HG03571 (cell line): ENCODE measurements around the gene PTCD1.
"Not testable (repeated sequence)": the region's sequence is repeated elsewhere in the genome, so short reads cannot be mapped to it uniquely, and the experiment has no call there.

Experiments
- ATAC-seq: cut with Tn5 transposase; IDR thresholded peaks from one replicate; pipeline ENCODE4 v1.9.1; 2021; ENCODE audit not compliant: unreplicated experiment

Gene PTCD1

DNA sequence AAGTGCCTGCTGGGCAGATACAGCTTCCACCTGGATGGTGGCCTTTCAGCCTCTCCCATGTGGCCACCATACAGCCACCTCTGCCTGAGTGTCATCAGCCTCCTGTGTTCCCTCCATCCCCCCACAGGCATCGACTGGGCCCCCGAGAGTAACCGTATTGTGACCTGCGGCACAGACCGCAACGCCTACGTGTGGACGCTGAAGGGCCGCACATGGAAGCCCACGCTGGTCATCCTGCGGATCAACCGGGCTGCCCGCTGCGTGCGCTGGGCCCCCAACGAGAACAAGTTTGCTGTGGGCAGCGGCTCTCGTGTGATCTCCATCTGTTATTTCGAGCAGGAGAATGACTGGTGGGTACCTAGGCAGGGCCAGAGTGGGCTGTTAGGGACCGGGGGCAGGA is 50.7 kb downstream of the PTCD1 start:
- no peak for ATAC-seq

DNA sequence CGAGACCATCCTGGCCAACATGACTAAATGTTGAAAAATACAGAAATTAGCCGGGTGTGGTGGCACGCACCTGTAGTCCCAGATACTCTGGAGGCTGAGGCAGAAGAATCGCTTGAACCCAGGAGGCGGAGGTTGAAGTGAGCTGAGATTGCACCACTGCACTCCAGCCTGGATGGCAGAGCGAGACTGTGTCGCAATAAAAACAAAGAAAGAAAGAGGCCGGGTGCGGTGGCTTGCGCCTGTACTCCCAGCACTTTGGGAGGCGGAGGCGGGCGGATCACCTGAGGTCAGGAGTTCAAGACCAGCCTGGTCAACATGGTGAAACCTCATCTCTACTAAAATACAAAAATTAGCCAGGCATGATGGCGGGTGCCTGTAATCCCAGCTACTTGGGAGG is 51.4 kb downstream of the PTCD1 start:
- ATAC-seq: not testable (repeated sequence)

DNA sequence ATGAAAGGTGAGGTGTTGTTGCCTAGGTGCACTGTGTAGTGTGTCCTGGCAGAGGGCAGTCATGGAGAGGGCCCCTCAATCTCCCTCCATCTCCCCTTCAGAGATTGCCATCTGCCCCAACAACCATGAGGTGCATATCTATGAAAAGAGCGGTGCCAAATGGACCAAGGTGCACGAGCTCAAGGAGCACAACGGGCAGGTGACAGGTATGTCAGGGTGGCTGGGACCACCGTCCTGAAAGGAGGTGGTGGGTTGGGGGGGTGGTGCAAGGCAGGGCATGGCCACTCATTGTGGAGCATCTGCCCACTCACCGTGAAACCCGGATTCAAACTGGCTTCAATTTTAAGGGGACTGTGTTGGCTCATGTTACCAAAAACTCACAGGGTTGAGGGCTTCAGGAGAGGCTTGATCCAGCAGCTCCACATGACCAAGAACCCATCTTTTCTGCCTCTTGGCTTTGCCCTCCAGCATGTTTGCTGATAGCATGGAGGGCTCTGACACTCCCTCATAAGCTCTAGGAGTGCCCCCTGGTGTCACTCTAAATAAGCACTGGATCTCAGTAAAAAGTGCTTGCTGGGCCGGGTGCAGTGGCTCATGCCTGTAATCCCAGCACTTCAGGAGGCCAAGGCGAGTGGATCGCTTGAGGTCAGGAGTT is 51.9 kb downstream of the PTCD1 start:
- no peak for ATAC-seq

DNA sequence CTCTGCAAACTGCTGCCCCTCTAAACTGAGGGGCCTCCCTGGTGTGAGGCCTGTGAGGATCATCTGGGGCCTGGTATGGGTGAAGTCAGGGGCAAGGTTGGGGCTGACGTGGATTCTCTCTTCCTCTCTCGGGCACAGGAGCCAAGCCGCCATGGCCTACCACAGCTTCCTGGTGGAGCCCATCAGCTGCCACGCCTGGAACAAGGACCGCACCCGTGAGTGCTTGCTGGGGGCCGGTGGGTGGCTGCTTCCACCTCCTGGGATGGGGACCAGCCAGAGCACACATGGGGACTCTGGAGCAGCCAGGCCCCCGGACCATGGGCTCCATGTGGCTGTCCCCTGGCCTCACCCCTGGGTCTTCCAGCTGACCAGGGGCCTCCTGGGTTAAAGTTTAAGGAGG is 53.0 kb downstream of the PTCD1 start:
- ATAC-seq: no peak

DNA sequence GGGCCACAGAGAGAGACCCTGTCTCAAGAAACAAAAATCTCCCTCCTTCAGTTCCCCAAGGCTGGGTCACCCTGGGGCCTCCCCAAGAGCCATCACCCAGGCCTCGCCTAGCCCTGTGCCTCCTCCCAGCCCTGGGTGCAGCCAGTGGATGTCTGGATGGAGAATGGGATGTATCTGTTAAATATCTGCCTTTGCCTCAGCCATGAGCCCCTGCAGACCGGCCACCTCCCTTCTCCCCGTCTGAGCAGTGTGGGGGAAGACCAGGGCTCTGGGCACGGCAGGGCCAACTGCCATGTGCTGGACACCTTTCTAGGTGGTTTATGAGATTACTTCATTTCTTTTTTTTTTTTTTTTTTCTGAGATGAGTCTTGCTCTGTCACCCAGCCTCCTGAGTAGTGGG is 54.1 kb downstream of the PTCD1 start:
- no peak for ATAC-seq

DNA sequence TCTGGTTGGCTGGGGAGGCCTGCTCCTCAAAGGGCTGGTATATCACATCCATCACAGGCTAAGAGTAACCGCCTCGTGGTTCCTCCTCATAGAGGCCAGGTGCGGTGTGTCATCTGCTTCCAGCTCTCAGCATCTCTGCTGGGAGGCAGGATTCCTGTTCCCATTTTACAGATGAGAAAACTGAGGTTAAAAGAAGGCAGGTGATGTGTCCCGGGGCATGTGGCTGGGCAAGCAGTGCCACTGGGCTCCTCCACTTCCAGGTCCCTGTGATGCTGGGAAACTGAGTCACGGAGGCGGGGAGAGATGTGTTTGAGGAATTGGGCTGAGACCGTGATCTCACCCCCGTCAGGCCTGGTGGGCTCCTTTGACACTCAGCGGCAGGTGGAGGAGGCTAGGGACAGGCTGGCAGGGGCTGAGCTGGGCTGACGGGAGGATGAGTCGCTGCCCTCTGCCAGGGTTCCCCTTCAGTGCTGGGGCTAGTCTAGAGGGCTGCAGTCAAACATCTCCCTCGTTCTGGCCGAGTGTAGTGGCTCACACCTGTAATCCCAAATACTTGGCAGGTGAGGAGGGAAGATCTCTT is 54.7 kb downstream of the PTCD1 start:
- no peak for ATAC-seq

DNA sequence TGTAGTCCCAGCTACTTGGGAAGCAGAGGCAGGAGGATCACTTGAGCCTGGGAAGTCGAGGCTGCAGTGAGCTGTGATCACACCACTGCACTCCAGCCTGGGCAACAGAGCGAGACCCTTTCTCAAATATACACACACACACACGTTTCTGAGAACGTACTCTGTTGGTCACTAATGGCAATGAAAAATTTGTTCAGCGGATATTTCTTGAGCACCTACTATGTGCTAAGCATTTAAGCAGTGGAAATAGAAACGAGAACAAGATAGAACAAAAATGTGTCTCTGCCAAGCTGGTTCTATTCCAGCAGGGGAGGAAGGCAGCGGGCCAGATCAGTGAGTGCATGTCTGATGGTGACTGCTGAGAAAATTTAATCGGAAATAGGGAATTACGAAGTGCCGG is 55.4 kb downstream of the PTCD1 start:
- ATAC-seq: no peak

DNA sequence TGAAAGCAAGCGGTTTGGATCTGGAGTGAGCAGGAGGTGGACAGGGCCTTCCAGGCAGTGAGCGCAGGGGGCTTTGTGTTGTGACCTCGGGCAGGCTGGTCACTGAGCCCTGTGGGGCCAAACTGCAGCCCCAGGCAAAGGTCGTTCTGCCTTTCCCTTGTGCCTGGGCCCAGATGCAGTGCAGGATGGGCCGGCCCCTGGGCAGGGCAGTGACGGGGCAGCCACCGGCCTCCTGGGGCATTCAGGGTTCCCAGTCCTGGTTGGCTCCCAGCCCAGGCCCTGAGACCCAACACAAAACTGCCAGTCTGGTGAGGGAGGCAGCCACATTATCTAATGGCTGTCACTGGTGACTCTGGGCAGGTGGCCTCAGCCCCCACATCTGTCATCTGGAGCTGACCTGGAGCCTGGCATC is 56.9 kb downstream of the PTCD1 start:
- ATAC-seq: no peak

DNA sequence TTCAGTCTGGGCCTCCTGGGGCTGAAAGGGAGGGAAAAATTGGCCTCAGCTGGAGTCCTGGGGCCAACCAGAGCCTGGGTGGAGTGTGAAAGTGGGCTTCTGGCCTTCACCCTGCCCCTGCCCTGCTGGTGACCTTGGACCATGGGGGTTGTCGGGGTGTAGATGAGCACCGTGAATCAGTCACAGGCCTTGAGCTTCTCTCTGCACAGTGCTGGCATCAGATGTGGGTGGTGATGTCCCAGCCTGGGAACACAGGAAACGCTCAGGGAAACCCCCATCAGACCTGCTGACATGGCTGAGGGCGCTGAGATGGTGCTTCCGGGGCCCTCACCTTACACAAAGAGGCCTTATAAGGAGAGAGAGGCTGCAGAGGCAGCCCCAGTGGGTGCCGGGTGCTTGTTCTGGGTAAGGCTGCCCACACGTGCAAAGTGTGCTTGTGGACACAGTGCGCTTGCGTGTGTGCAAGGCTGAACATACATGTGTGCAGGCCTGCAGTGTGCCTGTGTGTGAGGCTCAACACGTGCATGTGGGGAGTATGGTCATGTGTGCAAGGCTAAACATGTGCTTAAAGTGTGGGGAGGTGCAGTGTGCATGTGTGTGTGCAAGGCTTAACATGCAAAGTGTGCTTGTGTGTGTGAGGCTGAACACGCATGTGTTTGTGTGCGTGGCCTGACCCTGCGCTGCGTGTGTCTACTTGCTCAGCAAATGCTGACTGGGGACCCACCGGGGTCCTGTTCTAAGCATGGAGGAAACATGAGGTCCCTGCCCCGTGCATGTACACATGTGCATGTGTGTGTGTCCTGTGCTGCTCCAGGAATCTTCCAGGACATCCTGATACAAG is 57.6 kb downstream of the PTCD1 start:
- peak; percentile 78 for ATAC-seq

DNA sequence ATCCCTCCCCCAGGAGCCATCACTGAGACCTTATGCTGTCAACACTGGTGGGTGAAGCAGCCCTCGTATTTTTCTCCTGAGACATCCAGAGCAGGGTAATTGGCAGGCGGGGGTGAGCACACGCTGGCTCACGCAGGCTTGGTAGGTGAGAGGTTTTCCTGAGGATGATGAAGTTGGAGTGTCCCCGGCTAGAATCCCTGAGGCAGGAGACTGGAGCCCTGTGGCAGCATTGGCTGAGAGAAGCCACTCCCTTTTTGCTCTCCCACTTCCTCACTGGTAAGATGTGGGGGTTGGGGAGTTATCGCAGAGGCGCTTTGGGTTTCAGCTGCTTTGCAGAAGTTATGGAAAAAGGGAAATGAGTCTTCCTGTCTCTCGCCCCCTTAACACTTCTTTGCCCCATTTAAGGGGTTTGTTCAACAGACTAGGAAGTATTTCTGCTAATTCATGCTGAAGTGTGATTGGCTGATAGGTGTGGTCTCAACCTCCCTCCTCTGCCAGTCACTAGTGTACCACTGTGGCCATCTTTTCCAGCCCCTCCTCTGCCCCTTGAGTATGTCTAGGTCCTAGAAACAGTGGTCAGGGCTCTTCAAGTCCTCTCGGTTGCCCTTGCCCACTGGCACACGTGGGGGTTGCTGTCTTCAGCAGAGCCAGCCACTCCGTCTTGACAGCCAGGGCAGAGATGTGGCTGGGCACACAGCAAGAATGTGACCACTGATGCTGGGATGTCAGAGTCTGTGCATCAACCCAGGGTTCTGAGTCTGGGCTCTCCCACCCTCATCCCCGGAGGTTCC is 58.4 kb downstream of the PTCD1 start:
- peak; percentile 23 for ATAC-seq

DNA sequence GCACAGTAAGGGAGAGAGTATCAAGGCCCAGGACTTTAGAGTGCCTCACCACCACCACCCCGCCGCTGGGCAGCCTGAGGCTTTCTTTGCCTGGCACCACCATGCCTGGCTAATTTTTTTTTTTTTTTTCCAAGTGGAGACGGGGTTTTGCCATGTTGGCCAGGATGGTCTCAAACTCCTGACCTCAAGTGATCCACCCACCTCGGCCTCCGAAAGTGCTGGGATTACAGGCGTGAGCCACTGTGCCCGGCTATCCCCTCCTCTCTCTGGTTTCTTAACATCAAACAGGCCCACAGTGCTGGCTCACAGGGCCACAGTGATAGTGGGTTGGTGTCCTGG is 58.9 kb downstream of the PTCD1 start:
- not testable (repeated sequence) for ATAC-seq

DNA sequence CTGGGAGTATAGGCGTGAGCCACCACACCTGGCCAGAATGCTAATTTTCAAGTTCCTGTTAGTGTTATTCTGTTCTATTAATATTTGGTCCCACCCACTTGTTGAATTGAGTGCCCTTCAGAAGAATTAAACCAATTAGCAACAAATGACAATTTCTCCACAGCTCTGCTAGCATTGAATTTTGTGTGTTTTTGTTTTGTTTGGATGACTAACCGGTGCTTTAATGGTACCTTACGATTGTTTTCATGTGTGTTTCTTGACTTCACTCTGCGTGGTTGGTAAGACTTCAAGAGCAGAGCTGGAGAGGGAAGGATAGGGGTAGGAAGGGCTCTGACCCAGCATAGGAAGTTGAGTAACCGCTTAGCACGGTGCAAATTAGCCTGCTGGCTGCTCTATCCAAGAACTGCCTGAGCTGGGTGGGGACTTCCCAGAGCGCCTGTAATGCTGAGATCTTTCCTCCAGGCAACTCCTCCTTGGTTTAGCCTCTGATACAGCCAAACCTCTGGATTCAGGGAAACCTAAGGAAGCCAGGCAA is 59.5 kb downstream of the PTCD1 start:
- ATAC-seq: no peak

DNA sequence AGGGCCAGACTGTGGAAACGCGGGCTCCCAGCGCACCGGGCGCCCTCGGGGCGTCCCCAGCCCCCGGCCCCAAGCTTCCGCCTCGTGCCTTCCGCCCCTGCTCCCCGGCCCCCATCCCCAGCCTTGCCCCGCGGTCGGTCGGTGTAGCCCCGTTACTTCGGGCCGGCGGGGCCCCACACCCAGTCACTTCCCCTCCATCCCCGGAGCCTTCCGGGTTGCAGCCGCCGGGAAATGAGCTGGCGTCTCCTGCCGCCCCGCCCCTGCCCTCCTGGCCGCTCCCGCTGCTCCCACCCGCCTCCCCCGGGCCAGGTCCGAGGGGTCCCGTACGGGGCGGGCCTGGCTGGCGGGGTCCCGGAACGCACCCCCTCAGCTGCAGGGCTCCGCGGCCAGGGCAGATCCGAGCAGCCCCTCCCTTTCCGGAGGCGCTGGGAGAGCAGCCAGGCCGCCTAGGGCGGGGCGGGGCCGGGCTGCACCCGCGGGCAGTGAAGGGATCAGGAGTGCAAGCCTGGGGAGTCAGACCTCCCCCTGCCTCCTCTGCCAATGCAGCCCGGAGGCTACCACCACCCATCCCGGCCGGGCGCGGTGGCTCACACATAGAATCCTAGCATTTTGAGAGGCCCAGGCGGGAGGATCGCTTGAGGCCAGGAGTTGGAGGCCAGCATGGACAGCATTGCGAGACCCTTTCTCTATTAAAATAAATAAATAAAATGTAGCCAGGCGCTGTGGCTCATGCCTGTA is 63.4 kb downstream of the PTCD1 start:
- peak; percentile 41 for ATAC-seq

DNA sequence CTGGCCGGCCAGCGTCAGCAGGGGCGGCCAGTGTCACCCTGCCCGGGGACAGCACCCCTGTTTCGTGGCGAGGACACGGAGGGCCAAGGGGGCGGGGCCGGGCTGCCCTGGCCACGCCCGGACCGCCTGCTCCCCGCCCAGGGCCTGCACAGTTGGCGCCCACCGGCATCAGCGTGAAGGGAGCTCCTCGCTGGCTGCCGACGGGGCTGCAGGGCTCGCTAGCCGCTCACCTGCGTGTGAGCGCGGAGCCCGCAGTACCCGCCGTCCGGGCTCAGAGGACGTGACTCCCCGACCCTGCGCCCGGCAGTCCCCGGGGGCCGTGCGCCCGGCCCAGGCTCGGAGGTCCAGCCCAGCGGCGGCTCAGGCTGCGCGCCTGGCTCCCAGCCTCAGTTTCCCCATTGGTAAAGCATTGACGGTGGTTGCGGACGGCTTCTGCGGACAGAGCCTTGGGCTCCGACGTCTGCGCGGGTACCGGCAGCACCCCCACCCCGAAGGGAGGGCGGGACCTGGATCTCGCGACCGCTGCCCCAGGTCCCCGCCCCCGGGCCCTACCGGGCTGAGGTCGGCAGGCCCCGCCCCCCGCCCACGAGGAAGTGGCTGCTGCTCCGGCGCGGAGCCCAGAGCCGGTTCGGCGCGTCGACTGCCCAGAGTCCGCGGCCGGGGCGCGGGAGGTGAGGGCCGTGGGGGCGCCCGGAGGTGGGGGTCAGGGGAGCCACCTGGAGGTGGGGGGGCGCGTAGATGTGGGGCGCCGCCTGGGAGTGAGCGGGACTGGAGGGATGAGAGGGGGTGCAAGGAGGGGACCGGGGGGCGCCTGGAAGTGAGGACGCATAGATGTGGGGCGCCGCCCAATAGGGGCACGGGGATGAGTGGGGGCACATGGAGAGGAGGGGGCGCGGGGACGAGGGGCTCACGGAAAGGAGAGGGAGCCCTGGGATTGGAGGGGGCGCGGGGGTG is 64.2 kb downstream of the PTCD1 start, which contains the start of gene ARPC1B:
ARPC1B (plus strand) TSS at position 620 of the 954 bp plus-strand sequence. CDS start 10,985 bp downstream, outside the sequence.
- ATAC-seq: peak; percentile 44

DNA sequence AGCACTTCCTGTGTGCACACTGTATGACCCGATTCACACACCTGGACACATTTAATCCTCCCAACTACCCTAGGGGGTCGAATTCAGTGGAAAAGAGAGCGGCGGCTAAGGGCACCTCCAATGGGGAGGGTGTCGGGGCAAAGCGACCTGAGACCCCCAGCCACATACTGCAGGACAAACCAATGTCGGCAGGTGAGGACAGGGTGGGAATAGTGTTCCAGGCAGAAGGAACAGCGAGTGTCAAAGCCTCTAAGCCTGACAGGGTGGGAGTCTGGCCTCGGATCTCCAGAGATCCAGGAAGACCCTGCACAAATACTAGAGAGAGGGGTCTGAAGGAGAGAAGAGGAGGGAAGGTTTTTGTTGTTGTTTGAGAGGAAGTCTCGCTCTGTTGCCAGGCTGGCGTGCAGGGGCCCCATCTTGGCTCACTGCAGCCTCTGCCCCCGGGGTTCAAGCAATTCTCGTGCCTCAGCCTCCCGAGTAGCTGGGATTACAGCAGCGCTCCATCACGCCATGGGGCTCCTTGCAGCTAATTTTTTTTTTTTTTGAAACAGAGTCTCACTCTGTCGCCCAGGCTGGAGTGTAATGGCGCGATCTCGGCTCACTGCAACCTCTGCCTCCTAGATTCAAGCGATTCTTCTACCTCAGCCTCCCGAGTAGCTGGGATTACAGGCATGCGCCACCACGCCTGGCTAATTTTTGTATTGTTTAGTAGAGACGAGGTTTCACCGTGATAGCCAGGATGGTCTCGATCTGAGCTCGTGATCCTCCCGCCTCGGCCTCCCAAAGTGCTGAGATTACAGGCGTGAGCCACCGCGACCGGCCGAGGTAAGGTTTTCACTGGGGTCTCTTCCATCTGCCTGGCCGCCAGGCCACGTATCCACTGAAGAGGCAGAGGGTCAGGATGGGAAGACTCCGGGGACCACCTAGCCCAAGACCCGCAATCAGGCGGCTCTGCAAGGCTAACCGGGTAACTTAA is 65.2 kb downstream of the PTCD1 start:
- ATAC-seq: no peak

DNA sequence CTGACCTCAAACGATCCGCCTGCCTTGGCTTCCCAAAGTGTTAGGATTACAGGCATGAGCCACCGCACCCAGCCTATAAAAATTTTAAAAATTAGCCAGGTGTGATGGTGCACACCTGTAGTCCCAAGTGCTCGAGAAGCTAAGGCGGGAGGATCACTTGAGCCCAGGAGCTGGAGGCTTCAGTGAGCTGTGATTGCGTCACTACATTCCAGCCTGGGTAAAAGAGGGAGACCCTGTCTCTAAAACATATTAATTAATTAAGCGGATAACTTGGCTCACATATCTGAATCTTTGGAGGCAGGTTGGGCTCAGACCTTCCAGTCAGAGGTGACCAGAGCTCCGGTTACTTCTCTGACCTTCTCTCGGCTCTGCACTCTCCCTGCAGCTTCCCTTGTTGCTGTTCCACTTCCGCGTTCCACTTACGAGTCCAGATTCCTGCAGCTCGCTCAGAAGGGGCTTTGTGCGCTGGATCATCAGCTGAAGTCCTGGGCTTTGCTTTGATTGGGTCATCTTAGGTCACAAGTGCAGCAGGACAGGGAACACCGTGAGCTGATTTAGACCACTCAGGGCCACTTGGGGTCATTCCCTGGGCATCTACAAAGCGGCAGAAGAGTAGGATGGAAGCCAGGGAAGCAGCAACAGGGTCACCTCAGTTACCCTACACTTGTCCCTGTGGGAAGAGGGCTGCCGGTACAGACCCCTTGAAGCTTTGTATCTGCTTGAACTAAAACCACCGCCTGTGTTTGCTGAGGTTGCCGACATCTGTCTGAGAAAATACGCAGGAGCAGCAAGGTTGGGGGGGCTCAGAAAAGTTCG is 66.1 kb downstream of the PTCD1 start:
- no peak for ATAC-seq

DNA sequence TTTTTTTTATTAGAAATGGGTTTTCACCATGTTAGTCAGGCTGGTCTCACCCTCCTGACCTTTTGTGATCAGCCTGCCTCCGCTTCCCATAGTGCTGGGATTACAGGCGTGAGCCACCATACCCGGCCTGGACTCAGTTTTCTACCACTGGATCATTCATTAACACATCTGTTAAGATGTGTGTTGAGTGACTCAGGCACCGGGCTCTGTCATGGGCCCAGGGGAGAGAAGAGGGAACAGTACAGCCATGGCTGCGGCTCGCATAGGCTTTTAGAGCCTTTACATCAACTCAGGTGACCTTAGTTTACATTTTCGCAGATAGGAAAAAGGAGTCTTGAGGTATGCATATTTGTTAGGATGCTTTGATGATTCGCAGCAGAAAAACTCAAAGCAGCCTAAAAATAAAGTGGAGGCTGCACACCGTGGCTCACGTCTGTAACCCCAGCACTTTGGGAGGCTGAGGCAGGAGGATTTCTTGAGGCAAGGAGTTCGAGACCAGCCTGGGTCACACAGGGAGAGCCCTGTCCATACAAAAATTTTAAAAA is 67.2 kb downstream of the PTCD1 start:
- ATAC-seq: no peak
